Right lobe of liver (tissue), 4 donors: ENCODE measurements around the gene GJC1.

Source experiments
- CTCF ChIP-seq, 4 donors: fragments of 200-600 bp in 3 of 4; fragments of 450-650 bp in 1 of 4; IDR thresholded peaks; one replicate each; pipeline versions ENCODE4 v1.5.1 to v1.8.0; 2016 to 2022; ENCODE audit warnings: antibody characterized with exemption in 4 of 4, mild to moderate bottlenecking in 2 of 4
- POLR2A ChIP-seq: fragments of 450-650 bp; IDR thresholded peaks from one replicate; pipeline ENCODE4 v1.6.1; 2017; ENCODE audit warnings: antibody characterized with exemption, mild to moderate bottlenecking
- donor health status: DM: no; HTN: no; CAD: no.
- donor health status: DM: no; HTN: no; CAD: no.
- donor health status: DM: no; HTN: yes; CAD: no.

GRCh38 chr17:44878627-44879221 lies 48.6 kb upstream of the GJC1 start:
- no peak for TF ChIP-seq POLR2A
- TF ChIP-seq CTCF (IDR thresholded peaks at IDR 0.05): peak; percentile 25 to 61 (median 56)
